Activated CD8-positive, alpha-beta T cell treated with anti-CD3 and anti-CD28 coated beads for 36 hours (primary cell): ENCODE data around the gene STIMATE. TPM values are rescaled to one million over a fixed set of nuclear protein-coding genes. Genes with fewer than 3 reads are reported as not detected.

Source experiments
- ATAC-seq: fragments of 200-7000 bp; cut with Tn5 transposase; one replicate; pipeline ENCODE4 v1.10.0; 2021; ENCODE audit warnings: mild to moderate bottlenecking, moderate library complexity
- CTCF ChIA-PET: fragments of 350-600 bp; sonication (Branson Sonifier 250); formaldehyde crosslinking; loops from one replicate; lab custom pipeline; 2021; ENCODE audit warnings: antibody characterized with exemption; lab: Charles Lee
- POLR2A ChIA-PET: fragments of 350-600 bp; sonication (Branson Sonifier 250); formaldehyde crosslinking; loops from one replicate; lab custom pipeline; 2021; ENCODE audit warnings: antibody characterized with exemption; lab: Charles Lee
- DNase-seq: peaks from one replicate; pipeline ENCODE4 v3.0.0-alpha.2; 2020
- H3K27ac Mint-ChIP-seq: one replicate; pipeline ENCODE4 v1.8.0; 2021; ENCODE audit warnings: mild to moderate bottlenecking, mixed read lengths
- H3K27me3 Mint-ChIP-seq: one replicate; pipeline ENCODE4 v1.8.0; 2021; ENCODE audit warnings: mixed read lengths
- H3K36me3 Mint-ChIP-seq: one replicate; pipeline ENCODE4 v1.8.0; 2021; ENCODE audit warnings: low read depth, mixed read lengths
- H3K4me1 Mint-ChIP-seq: one replicate; pipeline ENCODE4 v1.8.0; 2021; ENCODE audit warnings: low read depth, mixed read lengths
- H3K4me3 Mint-ChIP-seq: one replicate; pipeline ENCODE4 v1.8.0; 2021; ENCODE audit warnings: mild to moderate bottlenecking, moderate library complexity, mixed read lengths
- H3K9me3 Mint-ChIP-seq: one replicate; pipeline ENCODE4 v1.8.0; 2021; ENCODE audit warnings: mixed read lengths
- intact Hi-C: fragments of 100-400 bp; cut with micrococcal nuclease; formaldehyde crosslinking; loops from one replicate; pipeline ENCODE4 v1.10.0; 2022
- total RNA-seq, 2 experiments: library from RNA; stranded (reverse); gene quantifications; one replicate each; pipeline ENCODE4 v1.2.3, GENCODE V29; 2021
- TF ChIP-seq, protein P1 (sequence below): fragments of 200-600 bp; IDR thresholded peaks from one replicate; pipeline ENCODE4 v1.8.0; 2022; ENCODE audit warnings: antibody characterized with exemption, mild to moderate bottlenecking

STIMATE gene
- total RNA-seq, 2 experiments from 2014 or later, result 17.3 to 18.3 TPM

DNA sequence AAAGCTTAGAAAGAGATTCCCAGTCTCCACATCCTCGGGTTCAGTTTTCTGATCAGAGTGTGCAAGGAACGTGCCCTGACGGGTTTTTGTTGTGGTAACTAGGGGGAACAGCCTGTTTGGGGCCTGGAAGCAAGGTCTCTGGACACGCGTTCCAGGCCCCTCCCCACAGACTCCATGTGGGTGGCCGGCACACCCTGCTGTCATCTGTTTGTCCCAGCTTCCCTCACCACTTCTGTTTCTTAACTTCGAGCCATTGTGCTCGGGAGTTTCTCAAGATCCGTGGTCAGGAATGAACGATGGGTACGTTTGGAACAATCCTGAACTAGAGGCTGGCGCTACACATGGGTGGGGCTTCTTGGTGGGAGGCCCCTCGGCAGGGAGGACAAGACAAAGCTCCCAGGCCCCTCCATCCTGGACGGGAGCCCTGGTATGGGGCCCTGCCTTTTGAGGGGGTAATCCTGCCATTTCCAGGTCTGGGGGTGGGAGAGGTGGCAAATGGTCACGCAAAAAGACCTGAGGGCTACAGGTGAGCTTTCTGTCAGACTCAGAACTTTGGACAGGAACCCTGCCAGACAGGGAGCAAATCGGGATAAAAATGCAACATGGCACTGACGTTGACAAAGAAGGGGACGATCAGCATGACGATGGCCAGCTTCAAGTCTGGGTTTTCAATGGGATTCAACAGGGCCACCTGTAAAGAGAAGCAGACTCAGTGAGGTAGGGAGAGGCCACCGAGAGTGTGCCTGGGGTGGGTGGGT, 54.1 kb downstream of the STIMATE start:
- Mint-ChIP-seq H3K36me3 (peaks cover 4% of the 10 kb centered on the region), H3K9me3 (no peaks in the 10 kb centered on the region)
- DNase-seq, result no peak

DNA sequence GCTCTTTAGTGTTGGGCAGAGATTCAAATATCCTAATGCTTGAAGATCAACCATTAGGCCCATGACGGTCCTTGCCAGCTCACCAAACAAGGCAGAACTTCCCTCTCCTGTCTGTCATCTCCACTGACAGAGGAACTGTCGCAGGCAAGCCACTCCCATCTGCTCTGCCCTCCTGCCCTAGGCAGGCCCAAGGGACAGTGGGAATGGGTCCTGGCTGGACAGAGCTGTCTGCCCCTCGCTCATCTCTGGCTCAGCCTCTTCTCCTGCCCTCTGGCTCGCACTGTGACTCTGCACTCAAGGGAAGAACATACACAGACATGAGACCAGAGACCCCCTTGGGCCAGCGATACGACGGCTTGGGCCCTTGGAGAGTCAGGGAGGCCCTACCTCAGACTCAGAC, 54.9 kb downstream of the STIMATE start:
- H3K36me3 Mint-ChIP-seq, result peaks cover 4% of the 10 kb centered on the region
- H3K4me3 Mint-ChIP-seq, result no peak overlapping the region
- TF ChIP-seq, protein P1, sequence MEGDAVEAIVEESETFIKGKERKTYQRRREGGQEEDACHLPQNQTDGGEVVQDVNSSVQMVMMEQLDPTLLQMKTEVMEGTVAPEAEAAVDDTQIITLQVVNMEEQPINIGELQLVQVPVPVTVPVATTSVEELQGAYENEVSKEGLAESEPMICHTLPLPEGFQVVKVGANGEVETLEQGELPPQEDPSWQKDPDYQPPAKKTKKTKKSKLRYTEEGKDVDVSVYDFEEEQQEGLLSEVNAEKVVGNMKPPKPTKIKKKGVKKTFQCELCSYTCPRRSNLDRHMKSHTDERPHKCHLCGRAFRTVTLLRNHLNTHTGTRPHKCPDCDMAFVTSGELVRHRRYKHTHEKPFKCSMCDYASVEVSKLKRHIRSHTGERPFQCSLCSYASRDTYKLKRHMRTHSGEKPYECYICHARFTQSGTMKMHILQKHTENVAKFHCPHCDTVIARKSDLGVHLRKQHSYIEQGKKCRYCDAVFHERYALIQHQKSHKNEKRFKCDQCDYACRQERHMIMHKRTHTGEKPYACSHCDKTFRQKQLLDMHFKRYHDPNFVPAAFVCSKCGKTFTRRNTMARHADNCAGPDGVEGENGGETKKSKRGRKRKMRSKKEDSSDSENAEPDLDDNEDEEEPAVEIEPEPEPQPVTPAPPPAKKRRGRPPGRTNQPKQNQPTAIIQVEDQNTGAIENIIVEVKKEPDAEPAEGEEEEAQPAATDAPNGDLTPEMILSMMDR, result no peak
- intact Hi-C loops, result no loop called here
- H3K9me3 Mint-ChIP-seq, result no peaks in the 10 kb centered on the region
- H3K4me1 Mint-ChIP-seq, result peaks cover 22% of the 10 kb centered on the region
- no peaks in the 10 kb centered on the region for H3K27me3 Mint-ChIP-seq
- ChIA-PET CTCF (interaction anchor here (1.2 to 1.7 kb wide), 2 partner anchors 8 to 21 kb away, joined by 3 to 5 read pairs; no protein-coding TSS in a partner anchor), POLR2A (no interaction called here)
- H3K27ac Mint-ChIP-seq, result no peak overlapping the region
- DNase-seq, result no peak
- no peak for ATAC-seq

More for the DNA sequence above, 54.1 kb downstream of the STIMATE start:
- no peak overlapping the region for H3K4me3 Mint-ChIP-seq
- peaks cover 13% of the 10 kb centered on the region for H3K4me1 Mint-ChIP-seq
- intact Hi-C loops, result no loop called here
- CTCF ChIA-PET, result interaction anchor here (0.8 kb wide), 1 partner anchor 92 kb away, joined by 3 read pairs; no protein-coding TSS in a partner anchor
- no peak overlapping the region for H3K27ac Mint-ChIP-seq
- TF ChIP-seq, protein P1, result no peak
- no peaks in the 10 kb centered on the region for H3K27me3 Mint-ChIP-seq
- POLR2A ChIA-PET, result interaction anchor here (0.5 kb wide), 1 partner anchor 208 kb away, joined by 3 read pairs; no protein-coding TSS in a partner anchor
- ATAC-seq, result no peak

DNA sequence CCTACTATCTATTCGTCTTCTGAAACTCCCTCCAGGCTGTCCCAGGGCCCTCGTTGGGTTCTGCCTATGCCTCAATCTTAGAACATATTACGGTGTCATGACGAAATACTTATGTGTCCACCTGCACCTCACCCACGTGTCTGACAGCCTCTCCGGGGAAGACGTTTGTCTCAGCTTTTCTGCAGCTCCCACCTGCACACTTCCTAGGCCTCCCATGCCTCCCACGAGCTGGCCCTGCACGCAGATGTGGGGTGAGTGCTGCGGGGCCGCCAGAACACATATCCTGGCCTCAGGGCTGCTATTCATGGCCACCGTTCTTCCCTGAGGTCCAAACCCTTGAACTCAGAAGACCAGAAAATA, 55.4 kb downstream of the STIMATE start:
- Mint-ChIP-seq H3K27ac (no peak overlapping the region), H3K27me3 (no peaks in the 10 kb centered on the region), H3K4me1 (peaks cover 22% of the 10 kb centered on the region), H3K4me3 (no peak overlapping the region), H3K36me3 (peaks cover 4% of the 10 kb centered on the region), H3K9me3 (no peaks in the 10 kb centered on the region)
- TF ChIP-seq, protein P1, result no peak
- ChIA-PET CTCF (interaction anchor here (1.2 to 1.7 kb wide), 2 partner anchors 8 to 21 kb away, joined by 3 to 5 read pairs; no protein-coding TSS in a partner anchor), POLR2A (no interaction called here)
- DNase-seq, result no peak
- ATAC-seq, result no peak
- intact Hi-C loops, result no loop called here

DNA sequence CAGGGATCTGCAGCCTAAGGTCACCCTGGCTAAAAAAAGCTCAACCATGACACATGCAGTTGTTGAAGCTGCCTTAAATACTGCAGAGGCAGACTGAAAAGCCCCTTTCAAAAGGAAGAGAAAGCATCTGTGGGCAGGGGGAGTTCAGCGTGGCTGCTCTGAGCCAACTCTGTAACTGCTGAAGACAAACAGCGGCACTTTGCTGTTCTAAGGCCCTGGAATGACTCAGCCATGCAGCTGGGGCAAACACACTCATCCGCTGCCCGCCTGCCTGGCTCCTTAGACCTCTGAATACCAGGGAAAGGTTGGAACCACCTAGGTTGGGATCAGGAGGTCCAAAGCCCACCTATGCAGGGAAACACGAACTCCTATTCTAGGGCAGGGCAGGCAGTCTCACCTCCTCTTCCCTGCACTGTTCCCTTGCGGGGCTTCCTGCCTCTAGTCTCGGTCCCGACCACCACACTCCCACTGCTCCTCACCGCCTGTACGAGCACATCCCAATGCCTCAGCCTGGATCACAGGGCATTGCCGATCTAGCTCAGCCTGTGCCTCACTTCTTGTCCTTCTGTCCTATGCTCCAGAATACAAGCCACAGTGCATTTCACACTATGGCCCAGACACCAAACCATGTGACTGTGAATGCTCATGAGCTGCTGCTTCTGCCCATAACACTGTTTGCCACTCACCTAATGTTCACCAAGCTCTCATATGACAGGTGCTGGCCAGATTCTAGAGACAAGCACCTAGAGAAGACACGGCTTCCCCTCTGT, 56.0 kb downstream of the STIMATE start:
- no peaks in the 10 kb centered on the region for H3K27me3 Mint-ChIP-seq
- no peak for ATAC-seq
- TF ChIP-seq, protein P1, result no peak
- intact Hi-C loops, result no loop called here
- no peak overlapping the region for H3K4me3 Mint-ChIP-seq
- no peak for DNase-seq
- H3K27ac Mint-ChIP-seq, result no peak overlapping the region
- H3K9me3 Mint-ChIP-seq, result no peaks in the 10 kb centered on the region
- peaks cover 22% of the 10 kb centered on the region for H3K4me1 Mint-ChIP-seq
- POLR2A ChIA-PET, result no interaction called here
- peaks cover 4% of the 10 kb centered on the region for H3K36me3 Mint-ChIP-seq
- CTCF ChIA-PET, result interaction anchor here (1.2 to 1.7 kb wide), 2 partner anchors 9 to 20 kb away, joined by 3 to 5 read pairs; no protein-coding TSS in a partner anchor
